Left ventricle myocardium inferior (tissue), 1 donor: ENCODE data around the gene TANGO2. TPM values are rescaled to one million over a fixed set of nuclear protein-coding genes. Genes with fewer than 3 reads are reported as not detected.
A peak's percentile ranks its signal among the peaks of the same experiment; 100 is the strongest.

Source experiments
- DNase-seq: peaks from one replicate; pipeline ENCODE4 v3.0.0-alpha.2; 2020
- H3K27ac ChIP-seq: fragments of 200-600 bp; replicated peaks from 2 replicates; pipeline ENCODE4 v1.8.0; 2021
- H3K27me3 ChIP-seq: fragments of 200-600 bp; 2 replicates; pipeline ENCODE4 v1.8.0; 2021; ENCODE audit warnings: low read depth
- H3K36me3 ChIP-seq: fragments of 200-600 bp; 2 replicates; pipeline ENCODE4 v1.8.0; 2021
- H3K4me1 ChIP-seq: fragments of 200-600 bp; 2 replicates; pipeline ENCODE4 v1.8.0; 2021
- H3K4me3 ChIP-seq: fragments of 200-600 bp; 2 replicates; pipeline ENCODE4 v1.8.0; 2021; ENCODE audit warnings: mild to moderate bottlenecking, moderate library complexity
- H3K9me3 ChIP-seq: fragments of 200-600 bp; replicated peaks from 2 replicates; pipeline ENCODE4 v1.8.0; 2021
- CTCF ChIP-seq: fragments of 200-600 bp; IDR thresholded peaks from 2 replicates; pipeline ENCODE4 v1.8.0; 2021; ENCODE audit warnings: antibody characterized with exemption, mild to moderate bottlenecking, borderline replicate concordance
- intact Hi-C: fragments of 100-400 bp; cut with micrococcal nuclease; formaldehyde crosslinking; loops from one replicate; pipeline ENCODE4 v1.11.0; 2022
- microRNA-seq: library from miRNA; unstranded; fragments of <30 nt; microRNA quantifications from one replicate; pipeline ENCODE4 v1.2.0, GENCODE V29; 2020
- total RNA-seq: library from RNA; stranded (reverse); fragmentation: NEBNext Ultra II Directional; extraction: Animal tissue kit (Norgen Biotek cat#: 25700); gene quantifications from one replicate; pipeline ENCODE4 v1.2.1, GENCODE V29; 2021
- donor health status: DM: no; HTN: yes; CAD: no; lungs with severe emphysema.

TANGO2 gene
- total RNA-seq, 1 donor from 2014 or later: 71.7 TPM

GRCh38 chr22:20114506-20115475, 93.9 kb downstream of the TANGO2 start:
- Histone ChIP-seq H3K4me3 (no peak overlapping the region), H3K36me3 (peaks cover 63% of the 10 kb centered on the region), H3K27ac (no peak overlapping the region), H3K27me3 (no peaks in the 10 kb centered on the region), H3K9me3 (no peaks in the 10 kb centered on the region), H3K4me1 (peaks cover 51% of the 10 kb centered on the region)
- intact Hi-C loops: no loop called here
- no peak for TF ChIP-seq CTCF
- DNase-seq: peak; percentile 11

- no peaks in the 10 kb centered on the region for H3K9me3 ChIP-seq
- H3K4me3 ChIP-seq: peak within 1 kb of the TSS; percentile 79
- peaks cover 60% of the 10 kb centered on the region for H3K4me1 ChIP-seq
- DNase-seq: peak; percentile 13
- no peak for TF ChIP-seq CTCF
- peak within 1 kb of the TSS; percentile 91 for H3K27ac ChIP-seq
- intact Hi-C loops: no loop called here
- H3K27me3 ChIP-seq: no peaks in the 10 kb centered on the region
- peaks cover 63% of the 10 kb centered on the region for H3K36me3 ChIP-seq
These were observed 94.9 kb downstream of the TANGO2 start, which contains the start of gene RANBP1 for GRCh38 chr22:20115691-20116375. Gene RANBP1, plus strand, starts transcription at chr22:20116104. Its CDS starts 81 bp downstream, at chr22:20116185.

- H3K4me3 ChIP-seq: peak overlapping the region; percentile 79
- no peaks in the 10 kb centered on the region for H3K27me3 ChIP-seq
- peak; percentile 39 for DNase-seq
- peak overlapping the region; percentile 91 for H3K27ac ChIP-seq
- TF ChIP-seq CTCF: no peak
- intact Hi-C loops: no loop called here
- H3K36me3 ChIP-seq: peaks cover 63% of the 10 kb centered on the region
- peaks cover 58% of the 10 kb centered on the region for H3K4me1 ChIP-seq
- no peaks in the 10 kb centered on the region for H3K9me3 ChIP-seq
These were observed 95.6 kb downstream of the TANGO2 start for GRCh38 chr22:20116376-20116950.

Small RNA genes lying within 50 kb of the gene (microRNA-seq; reads per million reads assigned to microRNA genes)
- gene MIR185 (195 reads per million, percentile 63 among the genes with 10 or more reads in this experiment), gene MIR6816 (not detected)

Other genes starting within 250 kb of the TANGO2 start
- 2.9 TPM for gene GNB1L, start 166.2 kb upstream of the TANGO2 start, total RNA-seq
- gene RTL10, start 166.2 kb upstream of the TANGO2 start, total RNA-seq: 6.6 TPM
- gene COMT, start 79.3 kb upstream of the TANGO2 start, total RNA-seq: 81.5 TPM
- gene TXNRD2, start 79.3 kb upstream of the TANGO2 start, total RNA-seq: 35.2 TPM
- gene ARVCF, start 4.3 kb upstream of the TANGO2 start, total RNA-seq: 25.4 TPM
- gene DGCR8, start 59.1 kb downstream of the TANGO2 start, total RNA-seq: 16.8 TPM
- 39.6 TPM for gene RANBP1, start 95.0 kb downstream of the TANGO2 start, total RNA-seq
- gene TRMT2A, start 96.1 kb downstream of the TANGO2 start, total RNA-seq: 27.8 TPM
- gene ZDHHC8, start 110.7 kb downstream of the TANGO2 start, total RNA-seq: 42.4 TPM
- gene CCDC188, start 129.9 kb downstream of the TANGO2 start, total RNA-seq: not detected
- 0.96 TPM for gene RTN4R, start 247.2 kb downstream of the TANGO2 start, total RNA-seq